Neural cell (in vitro differentiated cells): ENCODE results near the gene CATSPERB.

ENCODE experiments used
- CTCF ChIP-seq: fragments of 450-650 bp; IDR thresholded peaks from 2 replicates; pipeline ENCODE4 v1.5.1; 2014; ENCODE audit warnings: antibody characterized with exemption, mild to moderate bottlenecking, moderate library complexity; ENCODE audit not compliant: poor library complexity, severe bottlenecking
- TAF1 ChIP-seq: IDR thresholded peaks from 2 replicates; pipeline ENCODE4 v1.6.1; 2012; ENCODE audit warnings: low read depth

DNA sequence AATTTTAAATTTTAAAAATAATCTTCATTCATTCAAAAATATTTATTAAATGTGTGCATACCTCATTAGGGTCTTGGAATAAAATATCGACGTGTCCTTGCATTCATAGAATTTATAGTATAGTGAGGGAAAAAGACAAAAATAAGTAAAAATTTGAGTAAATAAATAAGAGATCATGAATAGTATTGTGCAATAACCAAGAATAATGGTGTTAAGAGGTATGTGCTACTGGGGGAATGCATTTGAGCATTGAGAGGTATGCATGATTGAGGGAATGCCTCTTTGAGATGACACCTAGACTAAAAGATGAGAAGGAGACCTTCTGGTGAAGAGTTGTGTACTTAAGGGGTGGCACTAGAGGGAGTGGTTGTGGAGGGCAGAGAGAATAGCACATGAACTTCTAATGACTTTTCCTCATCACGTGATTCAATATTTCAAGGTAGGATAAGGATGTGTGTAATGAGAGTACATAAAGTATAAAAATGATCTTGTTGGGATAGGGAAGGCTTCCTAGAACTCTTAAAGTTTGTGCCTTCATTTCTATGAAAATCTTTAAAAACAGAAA lies 18.8 kb upstream of the CATSPERB start:
- TF ChIP-seq CTCF = no peak
- TF ChIP-seq TAF1 = no peak
